AG09319 (cell line): Measurements from ENCODE around the gene COL4A4.

Experiments used
- DNase-seq: peaks from one replicate; pipeline ENCODE4 v3.0.0-alpha.2; 2010; ENCODE audit warnings: low read depth; ENCODE audit errors: extremely low read depth
- CTCF ChIP-seq: IDR thresholded peaks from 2 replicates; pipeline ENCODE4 v1.5.1; 2011; ENCODE audit warnings: low read depth, mild to moderate bottlenecking, inconsistent platforms, low read length, moderate library complexity

The COL4A4 gene

GRCh38 chr2:227004482-227004881 is 159.5 kb downstream of the COL4A4 start:
- no peak for TF ChIP-seq CTCF
- no peak for DNase-seq

- no peak for TF ChIP-seq CTCF
- no peak for DNase-seq
Measured at GRCh38 chr2:227000123-227000522, 163.9 kb downstream of the COL4A4 start.

- TF ChIP-seq CTCF = no peak
- no peak for DNase-seq
Measured at GRCh38 chr2:226999661-227000060, 164.3 kb downstream of the COL4A4 start.

GRCh38 chr2:226995625-226996041 is 168.4 kb downstream of the COL4A4 start:
- no peak for DNase-seq
- TF ChIP-seq CTCF = no peak

GRCh38 chr2:226994775-226995174 is 169.2 kb downstream of the COL4A4 start:
- no peak for DNase-seq
- TF ChIP-seq CTCF = no peak

GRCh38 chr2:226993171-226993570 is 170.8 kb downstream of the COL4A4 start:
- no peak for DNase-seq
- no peak for TF ChIP-seq CTCF

GRCh38 chr2:226991663-226992062 is 172.3 kb downstream of the COL4A4 start:
- no peak for TF ChIP-seq CTCF
- no peak for DNase-seq
